Measurements from ENCODE around the gene KCNG2.

Gene KCNG2

GRCh38 chr18:79922971-79923411 lies 125.3 kb downstream of the KCNG2 start:
- no peak overlapping the region for H3K4ac ChIP-seq (ENCODE audit: low read depth, low read length)
- H3K4me1 ChIP-seq (ENCODE audit: control insufficient read depth, low read depth, low read length) = no peaks in the 10 kb centered on the region
- no CpG with 5 or more reads among the region's 17 CpGs for WGBS (ENCODE audit: extremely low coverage, insufficient coverage, low lambda C conversion rate)
- H3K23ac ChIP-seq (ENCODE audit: low read length) = no peak overlapping the region
- no peak overlapping the region for H3K27ac ChIP-seq (ENCODE audit: low read depth, low read length)
- H3K27me3 ChIP-seq (ENCODE audit: insufficient read depth, low read length, poor library complexity) = no peaks in the 10 kb centered on the region
- H3K56ac ChIP-seq (ENCODE audit: low read length) = no peak overlapping the region
- no peak overlapping the region for H3K4me2 ChIP-seq (ENCODE audit: low read length)
- no peaks in the 10 kb centered on the region for H3K36me3 ChIP-seq (ENCODE audit: control insufficient read depth, insufficient read depth, low read length)
- no peaks in the 10 kb centered on the region for H3K79me1 ChIP-seq (ENCODE audit: low read length)
- H3K9ac ChIP-seq (ENCODE audit: low read length) = no peak overlapping the region
- no peak overlapping the region for H3K18ac ChIP-seq (ENCODE audit: low read length)
- H4K5ac ChIP-seq (ENCODE audit: low read length) = no peak overlapping the region
- H4K8ac ChIP-seq (ENCODE audit: low read depth, low read length) = no peak overlapping the region
- H2BK120ac ChIP-seq (ENCODE audit: low read depth, low read length) = no peak overlapping the region
- H3K4me3 ChIP-seq (ENCODE audit: low read length) = no peak overlapping the region
- no peak for DNase-seq
- H3K79me2 ChIP-seq (ENCODE audit: control insufficient read depth, insufficient read depth, low read length) = no peaks in the 10 kb centered on the region
- no peak overlapping the region for H2BK5ac ChIP-seq (ENCODE audit: low read length)
- H2BK15ac ChIP-seq (replicated peaks; ENCODE audit: low read depth) = no peak overlapping the region
- H2AK5ac ChIP-seq (ENCODE audit: low read length) = no peak overlapping the region

- Histone ChIP-seq H2AK5ac (ENCODE audit: low read length) (no peak overlapping the region), H3K79me2 (ENCODE audit: control insufficient read depth, insufficient read depth, low read length) (no peaks in the 10 kb centered on the region), H3K36me3 (ENCODE audit: control insufficient read depth, insufficient read depth, low read length) (no peaks in the 10 kb centered on the region), H3K4me1 (ENCODE audit: control insufficient read depth, low read depth, low read length) (no peaks in the 10 kb centered on the region), H3K9ac (ENCODE audit: low read length) (no peak overlapping the region), H2BK120ac (ENCODE audit: low read depth, low read length) (no peak overlapping the region), H3K18ac (ENCODE audit: low read length) (no peak overlapping the region), H3K56ac (ENCODE audit: low read length) (no peak overlapping the region), H3K79me1 (ENCODE audit: low read length) (no peaks in the 10 kb centered on the region), H3K23ac (ENCODE audit: low read length) (no peak overlapping the region), H4K5ac (ENCODE audit: low read length) (no peak overlapping the region), H2BK5ac (ENCODE audit: low read length) (no peak overlapping the region), H3K4ac (ENCODE audit: low read depth, low read length) (no peak overlapping the region), H3K4me3 (ENCODE audit: low read length) (no peak overlapping the region), H3K27ac (ENCODE audit: low read depth, low read length) (no peak overlapping the region), H3K27me3 (ENCODE audit: insufficient read depth, low read length, poor library complexity) (no peaks in the 10 kb centered on the region), H3K4me2 (ENCODE audit: low read length) (no peak overlapping the region), H4K8ac (ENCODE audit: low read depth, low read length) (no peak overlapping the region), H2BK15ac (replicated peaks; ENCODE audit: low read depth) (no peak overlapping the region)
- no peak for DNase-seq
- WGBS (ENCODE audit: extremely low coverage, insufficient coverage, low lambda C conversion rate) = no CpG with 5 or more reads among the region's 26 CpGs
Observed at GRCh38 chr18:79923896-79924585, 126.3 kb downstream of the KCNG2 start.

GRCh38 chr18:79924814-79925731 lies 127.3 kb downstream of the KCNG2 start:
- no peak overlapping the region for H4K5ac ChIP-seq (ENCODE audit: low read length)
- no peaks in the 10 kb centered on the region for H3K36me3 ChIP-seq (ENCODE audit: control insufficient read depth, insufficient read depth, low read length)
- H3K27me3 ChIP-seq (ENCODE audit: insufficient read depth, low read length, poor library complexity) = no peaks in the 10 kb centered on the region
- no peak overlapping the region for H3K18ac ChIP-seq (ENCODE audit: low read length)
- H3K56ac ChIP-seq (ENCODE audit: low read length) = no peak overlapping the region
- no peak overlapping the region for H2BK120ac ChIP-seq (ENCODE audit: low read depth, low read length)
- H3K4me1 ChIP-seq (ENCODE audit: control insufficient read depth, low read depth, low read length) = no peaks in the 10 kb centered on the region
- H2BK15ac ChIP-seq (replicated peaks; ENCODE audit: low read depth) = no peak overlapping the region
- no peak overlapping the region for H3K23ac ChIP-seq (ENCODE audit: low read length)
- no CpG with 5 or more reads among the region's 25 CpGs for WGBS (ENCODE audit: extremely low coverage, insufficient coverage, low lambda C conversion rate)
- H3K79me2 ChIP-seq (ENCODE audit: control insufficient read depth, insufficient read depth, low read length) = no peaks in the 10 kb centered on the region
- H3K4ac ChIP-seq (ENCODE audit: low read depth, low read length) = no peak overlapping the region
- no peak overlapping the region for H3K4me2 ChIP-seq (ENCODE audit: low read length)
- H4K8ac ChIP-seq (ENCODE audit: low read depth, low read length) = no peak overlapping the region
- H2AK5ac ChIP-seq (ENCODE audit: low read length) = no peak overlapping the region
- no peak overlapping the region for H3K9ac ChIP-seq (ENCODE audit: low read length)
- DNase-seq = no peak
- no peak overlapping the region for H3K27ac ChIP-seq (ENCODE audit: low read depth, low read length)
- H2BK5ac ChIP-seq (ENCODE audit: low read length) = no peak overlapping the region
- H3K4me3 ChIP-seq (ENCODE audit: low read length) = no peak overlapping the region
- no peaks in the 10 kb centered on the region for H3K79me1 ChIP-seq (ENCODE audit: low read length)

- Histone ChIP-seq H3K79me2 (ENCODE audit: control insufficient read depth, insufficient read depth, low read length) (no peaks in the 10 kb centered on the region), H3K4me2 (ENCODE audit: low read length) (no peak overlapping the region), H4K5ac (ENCODE audit: low read length) (no peak overlapping the region), H3K27ac (ENCODE audit: low read depth, low read length) (no peak overlapping the region), H4K8ac (ENCODE audit: low read depth, low read length) (no peak overlapping the region), H3K9ac (ENCODE audit: low read length) (no peak overlapping the region), H3K4ac (ENCODE audit: low read depth, low read length) (no peak overlapping the region), H3K4me3 (ENCODE audit: low read length) (no peak overlapping the region), H3K27me3 (ENCODE audit: insufficient read depth, low read length, poor library complexity) (no peaks in the 10 kb centered on the region), H2BK120ac (ENCODE audit: low read depth, low read length) (no peak overlapping the region), H3K56ac (ENCODE audit: low read length) (no peak overlapping the region), H2BK15ac (replicated peaks; ENCODE audit: low read depth) (no peak overlapping the region), H2AK5ac (ENCODE audit: low read length) (no peak overlapping the region), H3K18ac (ENCODE audit: low read length) (no peak overlapping the region), H3K23ac (ENCODE audit: low read length) (no peak overlapping the region), H2BK5ac (ENCODE audit: low read length) (no peak overlapping the region), H3K36me3 (ENCODE audit: control insufficient read depth, insufficient read depth, low read length) (no peaks in the 10 kb centered on the region), H3K4me1 (ENCODE audit: control insufficient read depth, low read depth, low read length) (no peaks in the 10 kb centered on the region), H3K79me1 (ENCODE audit: low read length) (no peaks in the 10 kb centered on the region)
- DNase-seq = no peak
- WGBS (ENCODE audit: extremely low coverage, insufficient coverage, low lambda C conversion rate) = no CpG with 5 or more reads among the region's 11 CpGs
Observed at GRCh38 chr18:79926306-79926705, 128.6 kb downstream of the KCNG2 start.

- no peak overlapping the region for H3K27ac ChIP-seq (ENCODE audit: low read depth, low read length)
- no peak overlapping the region for H3K23ac ChIP-seq (ENCODE audit: low read length)
- no peaks in the 10 kb centered on the region for H3K79me2 ChIP-seq (ENCODE audit: control insufficient read depth, insufficient read depth, low read length)
- H3K27me3 ChIP-seq (ENCODE audit: insufficient read depth, low read length, poor library complexity) = no peaks in the 10 kb centered on the region
- no peak overlapping the region for H2BK120ac ChIP-seq (ENCODE audit: low read depth, low read length)
- H3K4me1 ChIP-seq (ENCODE audit: control insufficient read depth, low read depth, low read length) = no peaks in the 10 kb centered on the region
- no peak overlapping the region for H3K4me2 ChIP-seq (ENCODE audit: low read length)
- WGBS (ENCODE audit: extremely low coverage, insufficient coverage, low lambda C conversion rate) = 100% methylated on average over 2 of the region's 21 CpGs
- no peak overlapping the region for H3K18ac ChIP-seq (ENCODE audit: low read length)
- H3K79me1 ChIP-seq (ENCODE audit: low read length) = no peaks in the 10 kb centered on the region
- H3K56ac ChIP-seq (ENCODE audit: low read length) = no peak overlapping the region
- no peak overlapping the region for H2BK5ac ChIP-seq (ENCODE audit: low read length)
- H3K36me3 ChIP-seq (ENCODE audit: control insufficient read depth, insufficient read depth, low read length) = no peaks in the 10 kb centered on the region
- no peak for DNase-seq
- H4K8ac ChIP-seq (ENCODE audit: low read depth, low read length) = no peak overlapping the region
- H2BK15ac ChIP-seq (replicated peaks; ENCODE audit: low read depth) = no peak overlapping the region
- no peak overlapping the region for H3K9ac ChIP-seq (ENCODE audit: low read length)
- H4K5ac ChIP-seq (ENCODE audit: low read length) = no peak overlapping the region
- no peak overlapping the region for H3K4ac ChIP-seq (ENCODE audit: low read depth, low read length)
- H2AK5ac ChIP-seq (ENCODE audit: low read length) = no peak overlapping the region
- no peak overlapping the region for H3K4me3 ChIP-seq (ENCODE audit: low read length)
Observed at GRCh38 chr18:79926715-79927606, 129.2 kb downstream of the KCNG2 start.

Measured in mesendoderm (in vitro differentiated cells).